GM18519 (cell line): ENCODE data around the gene NCOA4.
A peak's percentile ranks its signal among the peaks of the same experiment; 100 is the strongest.
"Not testable (repeated sequence)": the region's sequence is repeated elsewhere in the genome, so short reads cannot be mapped to it uniquely, and the experiment has no call there.

Experiments
- ATAC-seq: cut with Tn5 transposase; IDR thresholded peaks from one replicate; pipeline ENCODE4 v1.9.1; 2021; ENCODE audit warnings: mild to moderate bottlenecking, moderate library complexity; ENCODE audit not compliant: unreplicated experiment, low FRiP score

Gene NCOA4

GRCh38 chr10:46030091-46030937 lies at the start of gene NCOA4:
NCOA4 (minus strand) TSS chr10:46030623; CDS start chr10:46016680, 13,943 bp downstream.
- peak; percentile 91 for ATAC-seq

GRCh38 chr10:46079831-46080585 lies 49.6 kb upstream of the NCOA4 start:
- no peak for ATAC-seq

- no peak for ATAC-seq
Observed at GRCh38 chr10:46077731-46078413, 47.4 kb upstream of the NCOA4 start.

GRCh38 chr10:46077141-46077554 lies 46.7 kb upstream of the NCOA4 start:
- no peak for ATAC-seq

- no peak for ATAC-seq
Observed at GRCh38 chr10:46075869-46076268, 45.4 kb upstream of the NCOA4 start.

- ATAC-seq, result no peak
Observed at GRCh38 chr10:46074196-46074946, 43.9 kb upstream of the NCOA4 start.

GRCh38 chr10:46073564-46073963 lies 43.1 kb upstream of the NCOA4 start:
- ATAC-seq, result no peak

GRCh38 chr10:46070749-46071148 lies 40.3 kb upstream of the NCOA4 start:
- ATAC-seq, result no peak

GRCh38 chr10:46069771-46070463 lies 39.5 kb upstream of the NCOA4 start:
- ATAC-seq, result no peak

GRCh38 chr10:46068905-46069304 lies 38.5 kb upstream of the NCOA4 start:
- ATAC-seq, result no peak

GRCh38 chr10:46068117-46068516 lies 37.7 kb upstream of the NCOA4 start:
- no peak for ATAC-seq

- no peak for ATAC-seq
Observed at GRCh38 chr10:46064269-46064817, 33.9 kb upstream of the NCOA4 start.

GRCh38 chr10:46062723-46063428 lies 32.5 kb upstream of the NCOA4 start:
- no peak for ATAC-seq

- no peak for ATAC-seq
Observed at GRCh38 chr10:46060706-46061105, 30.3 kb upstream of the NCOA4 start.

GRCh38 chr10:46057927-46058326 lies 27.5 kb upstream of the NCOA4 start:
- not testable (repeated sequence) for ATAC-seq

- no peak for ATAC-seq
Observed at GRCh38 chr10:46057038-46057437, 26.6 kb upstream of the NCOA4 start.

GRCh38 chr10:46055771-46056170 lies 25.3 kb upstream of the NCOA4 start:
- ATAC-seq, result no peak

GRCh38 chr10:46053534-46054434 lies 23.4 kb upstream of the NCOA4 start:
- no peak for ATAC-seq
